ENCODE data around the gene TSEN15. TPM values are rescaled to one million over a fixed set of nuclear protein-coding genes. Genes with fewer than 3 reads are reported as not detected.
"Not testable (repeated sequence)": the region's sequence is repeated elsewhere in the genome, so short reads cannot be mapped to it uniquely, and the experiment has no call there.

TSEN15 gene
- polyA plus RNA-seq, 2 of the 4 experiments (the other 2 are of a cell fraction) = 36.7 to 79.9 TPM

DNA sequence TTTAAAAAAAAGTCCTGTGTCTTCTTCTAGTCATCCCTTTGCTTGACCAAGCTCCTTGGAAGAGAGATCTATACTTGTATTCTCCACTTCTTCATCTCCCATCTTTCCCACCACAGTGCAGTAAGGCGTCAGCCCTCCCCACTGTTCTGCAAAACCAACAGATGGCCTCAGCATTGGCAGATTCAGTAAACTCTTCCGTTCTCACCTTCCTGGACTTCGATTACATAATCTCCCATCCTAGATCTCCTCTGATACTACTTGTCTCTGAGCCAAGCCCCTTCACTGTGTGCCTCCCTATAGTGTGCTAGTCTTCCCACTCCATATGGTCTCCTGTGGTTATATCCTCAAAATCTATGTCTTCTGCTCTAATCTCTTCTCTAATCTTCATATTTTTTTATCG lies 12.4 kb upstream of the TSEN15 start:
- H3K9me3 ChIP-seq = no peaks in the 10 kb centered on the region
- TF ChIP-seq, protein P1, sequence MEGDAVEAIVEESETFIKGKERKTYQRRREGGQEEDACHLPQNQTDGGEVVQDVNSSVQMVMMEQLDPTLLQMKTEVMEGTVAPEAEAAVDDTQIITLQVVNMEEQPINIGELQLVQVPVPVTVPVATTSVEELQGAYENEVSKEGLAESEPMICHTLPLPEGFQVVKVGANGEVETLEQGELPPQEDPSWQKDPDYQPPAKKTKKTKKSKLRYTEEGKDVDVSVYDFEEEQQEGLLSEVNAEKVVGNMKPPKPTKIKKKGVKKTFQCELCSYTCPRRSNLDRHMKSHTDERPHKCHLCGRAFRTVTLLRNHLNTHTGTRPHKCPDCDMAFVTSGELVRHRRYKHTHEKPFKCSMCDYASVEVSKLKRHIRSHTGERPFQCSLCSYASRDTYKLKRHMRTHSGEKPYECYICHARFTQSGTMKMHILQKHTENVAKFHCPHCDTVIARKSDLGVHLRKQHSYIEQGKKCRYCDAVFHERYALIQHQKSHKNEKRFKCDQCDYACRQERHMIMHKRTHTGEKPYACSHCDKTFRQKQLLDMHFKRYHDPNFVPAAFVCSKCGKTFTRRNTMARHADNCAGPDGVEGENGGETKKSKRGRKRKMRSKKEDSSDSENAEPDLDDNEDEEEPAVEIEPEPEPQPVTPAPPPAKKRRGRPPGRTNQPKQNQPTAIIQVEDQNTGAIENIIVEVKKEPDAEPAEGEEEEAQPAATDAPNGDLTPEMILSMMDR (IDR thresholded peaks at IDR 0.05) = no peak
- TF ChIP-seq, protein P2, sequence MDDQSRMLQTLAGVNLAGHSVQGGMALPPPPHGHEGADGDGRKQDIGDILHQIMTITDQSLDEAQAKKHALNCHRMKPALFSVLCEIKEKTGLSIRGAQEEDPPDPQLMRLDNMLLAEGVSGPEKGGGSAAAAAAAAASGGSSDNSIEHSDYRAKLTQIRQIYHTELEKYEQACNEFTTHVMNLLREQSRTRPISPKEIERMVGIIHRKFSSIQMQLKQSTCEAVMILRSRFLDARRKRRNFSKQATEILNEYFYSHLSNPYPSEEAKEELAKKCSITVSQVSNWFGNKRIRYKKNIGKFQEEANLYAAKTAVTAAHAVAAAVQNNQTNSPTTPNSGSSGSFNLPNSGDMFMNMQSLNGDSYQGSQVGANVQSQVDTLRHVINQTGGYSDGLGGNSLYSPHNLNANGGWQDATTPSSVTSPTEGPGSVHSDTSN (IDR thresholded peaks at IDR 0.05) = no peak
- TF ChIP-seq EHMT2 (IDR thresholded peaks at IDR 0.05; ENCODE audit: low read depth) (no peak), ESRRA (IDR thresholded peaks at IDR 0.05; ENCODE audit: borderline replicate concordance, low read length) (no peak), NR3C1 (IDR thresholded peaks at IDR 0.05) (no peak), ZNF302 (CRISPR knock-in tag; IDR thresholded peaks at IDR 0.05) (no peak), RAD21 (conservative IDR thresholded peaks at IDR 0.05 in 1 of 2, IDR thresholded peaks at IDR 0.05 in 1 of 2) (no peak), CEBPB (IDR thresholded peaks at IDR 0.05) (no peak), EP300 (IDR thresholded peaks at IDR 0.05) (no peak), HEYL (CRISPR knock-in tag; IDR thresholded peaks at IDR 0.05) (no peak), PHF8 (IDR thresholded peaks at IDR 0.05; ENCODE audit: borderline replicate concordance, low read depth) (no peak), TFCP2L1 (CRISPR knock-in tag; IDR thresholded peaks at IDR 0.05) (no peak)
- TF ChIP-seq, protein P3, sequence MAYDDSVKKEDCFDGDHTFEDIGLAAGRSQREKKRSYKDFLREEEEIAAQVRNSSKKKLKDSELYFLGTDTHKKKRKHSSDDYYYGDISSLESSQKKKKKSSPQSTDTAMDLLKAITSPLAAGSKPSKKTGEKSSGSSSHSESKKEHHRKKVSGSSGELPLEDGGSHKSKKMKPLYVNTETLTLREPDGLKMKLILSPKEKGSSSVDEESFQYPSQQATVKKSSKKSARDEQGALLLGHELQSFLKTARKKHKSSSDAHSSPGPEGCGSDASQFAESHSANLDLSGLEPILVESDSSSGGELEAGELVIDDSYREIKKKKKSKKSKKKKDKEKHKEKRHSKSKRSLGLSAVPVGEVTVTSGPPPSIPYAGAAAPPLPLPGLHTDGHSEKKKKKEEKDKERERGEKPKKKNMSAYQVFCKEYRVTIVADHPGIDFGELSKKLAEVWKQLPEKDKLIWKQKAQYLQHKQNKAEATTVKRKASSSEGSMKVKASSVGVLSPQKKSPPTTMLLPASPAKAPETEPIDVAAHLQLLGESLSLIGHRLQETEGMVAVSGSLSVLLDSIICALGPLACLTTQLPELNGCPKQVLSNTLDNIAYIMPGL (CRISPR knock-in tag; IDR thresholded peaks at IDR 0.05; ENCODE audit: borderline replicate concordance) = no peak
- FAIRE-seq (no peak), ATAC-seq (no peak), DNase-seq (ENCODE audit: low read depth in 1 of 2, low spot score in 1 of 2) (no peak)
- POLR2A ChIA-PET = no interaction called here
- WGBS (ENCODE audit: missing lambda C conversion rate) = 69% methylated on average over 4 of the region's 4 CpGs
- no peak overlapping the region for H3K4me2 ChIP-seq
- H3K4me3 ChIP-seq = no peak overlapping the region
- no peak overlapping the region for H3K27ac ChIP-seq
- CTCF ChIA-PET = no interaction called here
- H3K4me1 ChIP-seq = 0 out of 3 replicates have a peak, but pooled peaks cover 5% of the 10 kb centered on the region

DNA sequence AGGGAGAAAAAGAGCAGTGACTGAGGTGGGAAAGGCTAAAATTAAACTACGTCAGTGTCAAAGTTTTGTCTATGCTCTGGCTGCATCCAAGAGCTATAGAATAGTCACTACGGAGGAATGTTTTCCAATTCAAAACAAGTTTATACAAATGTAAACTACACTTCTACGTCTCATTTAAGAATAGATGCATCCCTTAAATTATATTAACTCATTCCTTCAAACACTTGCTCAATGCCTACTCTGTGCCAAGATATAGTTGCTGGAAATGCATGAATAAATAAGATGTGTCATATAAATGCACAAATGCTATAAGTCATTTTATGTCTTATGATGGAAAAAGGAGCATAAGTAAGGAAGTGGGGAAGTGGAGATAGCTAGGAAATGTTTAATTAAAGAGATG lies 9.8 kb upstream of the TSEN15 start:
- H3K9me3 ChIP-seq = no peaks in the 10 kb centered on the region
- DNase-seq (ENCODE audit: low read depth in 1 of 2, low spot score in 1 of 2) (no peak), FAIRE-seq (no peak), ATAC-seq (no peak)
- no peak overlapping the region for H3K4me3 ChIP-seq
- no peak for TF ChIP-seq JUN (IDR thresholded peaks at IDR 0.05)
- no peak for TF ChIP-seq CBX2 (IDR thresholded peaks at IDR 0.05; ENCODE audit: borderline replicate concordance, low read depth)
- TF ChIP-seq, protein P3 (CRISPR knock-in tag; IDR thresholded peaks at IDR 0.05; ENCODE audit: borderline replicate concordance) = no peak
- no peak for TF ChIP-seq POLR2A (IDR thresholded peaks at IDR 0.05; ENCODE audit: low read length)
- TF ChIP-seq MAZ (IDR thresholded peaks at IDR 0.05; ENCODE audit: borderline replicate concordance, low read depth, low read length) = no peak
- TF ChIP-seq CHD4 (IDR thresholded peaks at IDR 0.05; ENCODE audit: borderline replicate concordance) = no peak
- TF ChIP-seq, protein P4, sequence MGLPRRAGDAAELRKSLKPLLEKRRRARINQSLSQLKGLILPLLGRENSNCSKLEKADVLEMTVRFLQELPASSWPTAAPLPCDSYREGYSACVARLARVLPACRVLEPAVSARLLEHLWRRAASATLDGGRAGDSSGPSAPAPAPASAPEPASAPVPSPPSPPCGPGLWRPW (IDR thresholded peaks at IDR 0.05) = no peak
- no peak for TF ChIP-seq CEBPB (IDR thresholded peaks at IDR 0.05)
- TF ChIP-seq, protein P5, sequence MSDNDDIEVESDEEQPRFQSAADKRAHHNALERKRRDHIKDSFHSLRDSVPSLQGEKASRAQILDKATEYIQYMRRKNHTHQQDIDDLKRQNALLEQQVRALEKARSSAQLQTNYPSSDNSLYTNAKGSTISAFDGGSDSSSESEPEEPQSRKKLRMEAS (IDR thresholded peaks at IDR 0.05) = no peak
- no peak for TF ChIP-seq KDM1A (IDR thresholded peaks at IDR 0.05; ENCODE audit: low read depth)
- TF ChIP-seq ZFP36 (IDR thresholded peaks at IDR 0.05; ENCODE audit: borderline replicate concordance, partially characterized antibody) = no peak
- TF ChIP-seq PHF8 (IDR thresholded peaks at IDR 0.05; ENCODE audit: borderline replicate concordance, low read depth) = no peak
- TF ChIP-seq TFCP2L1 (CRISPR knock-in tag; IDR thresholded peaks at IDR 0.05) = no peak
- POLR2A ChIA-PET = no interaction called here
- CTCF ChIA-PET = no interaction called here
- H3K4me1 ChIP-seq = no peaks in the 10 kb centered on the region
- no peak overlapping the region for H3K27ac ChIP-seq
- H3K4me2 ChIP-seq = no peak overlapping the region
- WGBS (ENCODE audit: missing lambda C conversion rate) = 55% methylated on average over 3 of the region's 3 CpGs

DNA sequence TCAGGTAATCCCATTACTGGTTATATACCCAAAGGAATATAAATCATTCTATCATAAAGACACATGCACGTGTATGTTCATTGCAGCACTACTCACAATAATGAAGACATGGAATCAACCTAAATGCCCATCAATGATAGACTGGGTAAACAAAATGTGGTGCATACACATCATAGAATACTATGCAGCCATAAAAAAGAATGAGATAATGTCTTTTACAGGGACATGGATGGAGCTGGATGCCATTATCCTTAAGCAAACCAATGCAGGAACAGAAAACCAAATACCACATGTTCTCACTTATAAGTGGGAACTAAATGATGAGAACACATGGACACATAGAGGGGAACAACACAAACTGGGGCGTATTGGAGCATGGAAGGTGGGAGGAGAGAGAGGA lies 8.2 kb upstream of the TSEN15 start:
- FAIRE-seq; ATAC-seq; H3K27ac ChIP-seq; H3K4me3 ChIP-seq; H3K9me3 ChIP-seq; H3K4me2 ChIP-seq; CTCF ChIA-PET; POLR2A ChIA-PET; H3K4me1 ChIP-seq; DNase-seq (ENCODE audit: low read depth in 1 of 2, low spot score in 1 of 2): not testable (repeated sequence)
- 25% methylated on average over 2 of the region's 2 CpGs for WGBS (ENCODE audit: missing lambda C conversion rate)
